K562 (cell line): Measurements from ENCODE around the gene CD99L2. TPM values are rescaled to one million over a fixed set of nuclear protein-coding genes. Genes with fewer than 3 reads are reported as not detected.

Source experiments
- ATAC-seq: fragments of 200-7000 bp; cut with Tn5 transposase; 3 replicates; pipeline ENCODE4 v1.9.1; 2020; ENCODE audit warnings: moderate library complexity
- BruUV-seq: library from RNA; stranded (reverse); fragments of 400-500 nt; replicated peaks from 2 replicates; lab custom pipeline; 2021; lab: Mats Ljungman, UMichigan
- CTCF ChIA-PET: fragments of 300-600 bp; formaldehyde crosslinking; extraction: SDS; loops from one replicate; lab custom pipeline; 2021; ENCODE audit warnings: low intra/inter-chr PET ratio; lab: Yijun Ruan, JAX
- POLR2A ChIA-PET: fragments of 300-600, 350-650 bp; sonication (Branson Sonifier 250); formaldehyde crosslinking; extraction: SDS; loops from one replicate; lab custom pipeline; 2021; ENCODE audit warnings: antibody characterized with exemption, inconsistent platforms; lab: Yijun Ruan, JAX
- DNase-seq, 4 experiments: peaks; one replicate each; pipeline versions ENCODE4 v3.0.0 to v3.0.0-alpha.2; 2011 to 2018; ENCODE audit warnings: low spot score in 3 of 4, mixed read lengths in 3 of 4; ENCODE audit errors: extremely low read depth in 1 of 4
- FAIRE-seq: peaks from 2 replicates; lab custom pipeline; 2011; peaks lifted over from hg19 to GRCh38; lab: Jason Lieb, UNC
- H2AFZ ChIP-seq: 2 replicates; pipeline ENCODE4 v1.6.0; 2011; ENCODE audit warnings: low read depth, low read length, control low read depth, inconsistent platforms
- H3K27ac ChIP-seq: fragments of 200-600 bp; 3 replicates; pipeline ENCODE4 v1.8.0; 2011; ENCODE audit warnings: low read depth, mild to moderate bottlenecking, control low read depth, inconsistent platforms, low read length, moderate library complexity, mixed read lengths; ENCODE audit errors: extremely low read depth
- H3K27me3 ChIP-seq, 2 experiments: fragments of 300-600 bp in 1 of 2; 2 replicates in 1 of 2; 3 replicates in 1 of 2; pipeline versions ENCODE4 v1.6.0 to v1.8.0; 2011; ENCODE audit warnings: inconsistent platforms in 2 of 2, low read length in 2 of 2, mild to moderate bottlenecking in 1 of 2, mixed read lengths in 1 of 2, moderate library complexity in 1 of 2; ENCODE audit not compliant: control insufficient read depth in 2 of 2, insufficient read depth in 2 of 2
- H3K36me3 ChIP-seq: fragments of 300-600 bp; 3 replicates; pipeline ENCODE4 v1.8.0; 2011; ENCODE audit warnings: mild to moderate bottlenecking, low read length, inconsistent platforms; ENCODE audit not compliant: control insufficient read depth, insufficient read depth
- H3K4me1 ChIP-seq, 2 experiments: fragments of 200-600 bp in 1 of 2; replicated peaks in 1 of 2; 2 replicates in 1 of 2; 3 replicates in 1 of 2; pipeline versions ENCODE4 v1.5.1 to v1.8.0; 2011; ENCODE audit warnings: inconsistent platforms in 2 of 2, low read length in 2 of 2, mild to moderate bottlenecking in 1 of 2, mixed read lengths in 1 of 2, moderate library complexity in 1 of 2; ENCODE audit not compliant: control insufficient read depth in 2 of 2, insufficient read depth in 2 of 2
- H3K4me2 ChIP-seq: 2 replicates; pipeline ENCODE4 v1.6.1; 2011; ENCODE audit warnings: low read length, control low read depth, inconsistent platforms, mixed read lengths; ENCODE audit not compliant: insufficient read depth
- H3K4me3 ChIP-seq: fragments of 200-600 bp; sonication (generic), shearing (Covaris generic); 2 replicates; pipeline ENCODE4 v1.5.1; 2016; ENCODE audit warnings: control low read depth, inconsistent platforms
- H3K79me2 ChIP-seq: fragments of 200-600 bp; 3 replicates; pipeline ENCODE4 v1.8.0; 2011; ENCODE audit warnings: low read length, inconsistent platforms; ENCODE audit not compliant: control insufficient read depth, insufficient read depth
- H3K9ac ChIP-seq, 2 experiments: 2 replicates each; pipeline versions ENCODE4 v1.6.0 to v1.6.1; 2011; ENCODE audit warnings: low read depth in 2 of 2, low read length in 2 of 2, control low read depth in 1 of 2, inconsistent platforms in 1 of 2, mild to moderate bottlenecking in 1 of 2, mixed read lengths in 1 of 2; ENCODE audit not compliant: insufficient read depth in 1 of 2
- H3K9me1 ChIP-seq: one replicate; pipeline ENCODE4 v1.6.0; 2011; ENCODE audit warnings: inconsistent platforms, mild to moderate bottlenecking, low read length, moderate library complexity; ENCODE audit not compliant: control insufficient read depth, insufficient read depth
- H3K9me3 ChIP-seq: replicated peaks from 2 replicates; pipeline ENCODE4 v1.5.1; 2011; ENCODE audit warnings: low read depth, low read length, inconsistent platforms; ENCODE audit not compliant: control insufficient read depth, insufficient read depth
- H4K20me1 ChIP-seq: replicated peaks from 2 replicates; pipeline ENCODE4 v1.6.1; 2011; ENCODE audit warnings: low read length, inconsistent platforms, mixed read lengths; ENCODE audit not compliant: control insufficient read depth, insufficient read depth
- C11orf30 ChIP-seq: fragments of 450-650 bp; IDR thresholded peaks from 2 replicates; pipeline ENCODE4 v1.6.1; 2016; ENCODE audit warnings: low read depth, mild to moderate bottlenecking
- CC2D1A ChIP-seq: fragments of 450-650 bp; IDR thresholded peaks from 2 replicates; pipeline ENCODE4 v1.6.1; 2017; ENCODE audit warnings: mild to moderate bottlenecking
- E2F3 ChIP-seq: fragments of 250-450 bp; sonication (Bioruptor Pico); IDR thresholded peaks from 2 replicates; pipeline ENCODE4 v1.4.0; 2020; ENCODE audit warnings: mild to moderate bottlenecking
- HDAC3 ChIP-seq: fragments of 450-650 bp; IDR thresholded peaks from 2 replicates; pipeline ENCODE4 v1.6.1; 2018; ENCODE audit warnings: borderline replicate concordance, mild to moderate bottlenecking, moderate library complexity; ENCODE audit not compliant: partially characterized antibody
- HLTF ChIP-seq: fragments of 450-650 bp; IDR thresholded peaks from 2 replicates; pipeline ENCODE4 v1.6.1; 2016
- KAT2B ChIP-seq: IDR thresholded peaks from one replicate; pipeline ENCODE4 v1.6.1; 2012; ENCODE audit warnings: low read depth, mild to moderate bottlenecking, control low read depth, inconsistent platforms, low read length, moderate library complexity
- NFRKB ChIP-seq: fragments of 450-650 bp; IDR thresholded peaks from 2 replicates; pipeline ENCODE4 v1.6.1; 2016; ENCODE audit warnings: low read depth
- XRCC4 ChIP-seq: IDR thresholded peaks from one replicate; pipeline ENCODE4 v1.6.1; 2011; ENCODE audit not compliant: insufficient read depth, insufficient read length; ENCODE audit errors: extremely low read depth
- ZNF316 ChIP-seq: fragments of 450-650 bp; IDR thresholded peaks from 2 replicates; pipeline ENCODE4 v1.6.1; 2016
- ZNF395 ChIP-seq: fragments of 200-800 bp; sonication (Bioruptor generic); IDR thresholded peaks from 2 replicates; pipeline ENCODE4 v1.6.1; 2017; ENCODE audit warnings: missing genetic modification characterization, missing compliant biosample characterization
- WGBS: fragments of 100-300 bp; shearing (Covaris generic); methylation state at CpG from one replicate; pipeline ENCODE4 v1.1.6; 2016; ENCODE audit warnings: low coverage, mixed read lengths; ENCODE audit not compliant: insufficient coverage; ENCODE audit errors: missing lambda C conversion rate; 5-methylcytosine and 5-hydroxymethylcytosine counted together
- in situ Hi-C: fragments of 300-500 bp; cut with MboI; formaldehyde crosslinking; loops from 4 replicates; pipeline ENCODE4 v1.15.0; 2018; ENCODE audit warnings: inconsistent platforms, mixed read lengths
- intact Hi-C: fragments of 100-400 bp; cut with micrococcal nuclease; formaldehyde crosslinking; loops from 2 replicates; pipeline ENCODE4 v1.14.2; 2022
- polyA plus RNA-seq, 8 experiments: library from polyadenylated mRNA; depleted of rRNA in 4 of 8; stranded (reverse) in 5 of 8; unstranded in 3 of 8; fragments of >200 nt; fragmentation: Nextera tagmentation in 2 of 8; fragmentation: Illumina TruSeq in 1 of 8; extraction: Ambion mirVana in 2 of 8; extraction: Trizol in 1 of 8; gene quantifications; 2 replicates each; pipeline versions ENCODE4 v1.2.1 to v1.2.3, GENCODE V29; 2011 to 2014; ENCODE audit warnings: inconsistent platforms in 1 of 8, missing spikeins in 1 of 8
- total RNA-seq, 7 experiments: library from RNA; depleted of rRNA in 6 of 7; stranded (reverse); fragments of >200 nt in 6 of 7; fragmentation: Illumina TruSeq in 2 of 7; extraction: Trizol in 2 of 7; gene quantifications; 2 replicates each; pipeline versions ENCODE4 v1.2.1 to v1.2.3, GENCODE V29; 2011 to 2021; ENCODE audit warnings: low replicate concordance in 1 of 7

CD99L2 gene
- total and polyA plus RNA-seq, 9 of the 15 experiments (the other 6 are each of a cell fraction or from before 2014, with no cell fraction given): 0.76 to 19.0 (median 11.9) TPM

GRCh38 chrX:150792949-150793527 lies 105.4 kb downstream of the CD99L2 start:
- BruUV-seq: no TSS peak
- FAIRE-seq: no peak
- in situ Hi-C loops: loop anchor here (25.0 kb wide), 1 partner anchor 569 kb away; no protein-coding TSS in a partner anchor

More at GRCh38 chrX:150792949-150793527, 105.4 kb downstream of the CD99L2 start:
- Histone ChIP-seq H3K4me1 (no peaks in the 10 kb centered on the region; a peak in 1 of 5 replicates), H3K9ac (no peak overlapping the region), H3K27ac (no peak overlapping the region; the same call in 2 of the 3 replicates), H3K4me3 (no peak overlapping the region), H3K9me1 (no peaks in the 10 kb centered on the region), H4K20me1 (no peaks in the 10 kb centered on the region), H3K27me3 (no peaks in the 10 kb centered on the region), H3K9me3 (no peaks in the 10 kb centered on the region), H2AFZ (no peak overlapping the region), H3K4me2 (no peak overlapping the region), H3K36me3 (no peaks in the 10 kb centered on the region; the same call in 2 of the 3 replicates), H3K79me2 (no peaks in the 10 kb centered on the region)
- 42% methylated on average over 5 of the region's 5 CpGs for WGBS
- ChIA-PET POLR2A (no interaction called here), CTCF (no interaction called here)
- no peak for ATAC-seq
- DNase-seq: no peak
- TF ChIP-seq XRCC4 (no peak), HDAC3 (no peak), HLTF (no peak), C11orf30 (peak; percentile 29; the same call in 1 of the 2 replicates), ZNF395 (no peak), CC2D1A (no peak), KAT2B (no peak), E2F3 (CRISPR knock-in tag) (no peak), ZNF316 (peak; percentile 52; the same call in 1 of the 2 replicates), NFRKB (no peak)
- intact Hi-C loops: no loop called here
